Chondrocyte (in vitro differentiated cells): ENCODE measurements around the gene WDR27. TPM values are rescaled to one million over a fixed set of nuclear protein-coding genes. Genes with fewer than 3 reads are reported as not detected.

Experiments used
- DNase-seq: peaks from one replicate; pipeline ENCODE4 v3.0.0; 2021; ENCODE audit warnings: mixed read lengths, low spot score
- H3K27ac Mint-ChIP-seq: one replicate; pipeline ENCODE4 v1.8.0; 2021; ENCODE audit warnings: mild to moderate bottlenecking, moderate library complexity, mixed read lengths; ENCODE audit not compliant: unreplicated experiment
- H3K27me3 Mint-ChIP-seq: 2 replicates; pipeline ENCODE4 v1.8.0; 2021; ENCODE audit warnings: low read depth, mixed read lengths
- H3K36me3 Mint-ChIP-seq: 2 replicates; pipeline ENCODE4 v1.8.0; 2021; ENCODE audit warnings: low read depth, mixed read lengths
- H3K4me1 Mint-ChIP-seq: 2 replicates; pipeline ENCODE4 v1.8.0; 2021; ENCODE audit warnings: low read depth, mild to moderate bottlenecking, mixed read lengths
- H3K4me3 Mint-ChIP-seq: one replicate; pipeline ENCODE4 v1.8.0; 2021; ENCODE audit warnings: mild to moderate bottlenecking, moderate library complexity, mixed read lengths; ENCODE audit not compliant: unreplicated experiment
- H3K9me3 Mint-ChIP-seq: 2 replicates; pipeline ENCODE4 v1.8.0; 2021; ENCODE audit warnings: low read depth, mixed read lengths
- total RNA-seq: library from RNA; stranded (reverse); gene quantifications from 3 replicates; pipeline ENCODE4 v1.2.1, GENCODE V29; 2021
- TF ChIP-seq, protein P1 (sequence below): fragments of 200-600 bp; sonication (generic); IDR thresholded peaks from 2 replicates; pipeline ENCODE4 v1.5.0; 2021; ENCODE audit warnings: antibody characterized with exemption, mild to moderate bottlenecking, moderate library complexity

WDR27 gene
- total RNA-seq, 1 donor from 2014 or later, result 24.9 TPM

GRCh38 chr6:169561665-169562064 lies 140.2 kb downstream of the WDR27 start:
- Mint-ChIP-seq H3K27me3 (no peaks in the 10 kb centered on the region), H3K4me3 (no peak overlapping the region), H3K4me1 (no peaks in the 10 kb centered on the region), H3K27ac (no peak overlapping the region), H3K9me3 (peaks cover 14% of the 10 kb centered on the region), H3K36me3 (peaks cover 9% of the 10 kb centered on the region)
- TF ChIP-seq, protein P1, sequence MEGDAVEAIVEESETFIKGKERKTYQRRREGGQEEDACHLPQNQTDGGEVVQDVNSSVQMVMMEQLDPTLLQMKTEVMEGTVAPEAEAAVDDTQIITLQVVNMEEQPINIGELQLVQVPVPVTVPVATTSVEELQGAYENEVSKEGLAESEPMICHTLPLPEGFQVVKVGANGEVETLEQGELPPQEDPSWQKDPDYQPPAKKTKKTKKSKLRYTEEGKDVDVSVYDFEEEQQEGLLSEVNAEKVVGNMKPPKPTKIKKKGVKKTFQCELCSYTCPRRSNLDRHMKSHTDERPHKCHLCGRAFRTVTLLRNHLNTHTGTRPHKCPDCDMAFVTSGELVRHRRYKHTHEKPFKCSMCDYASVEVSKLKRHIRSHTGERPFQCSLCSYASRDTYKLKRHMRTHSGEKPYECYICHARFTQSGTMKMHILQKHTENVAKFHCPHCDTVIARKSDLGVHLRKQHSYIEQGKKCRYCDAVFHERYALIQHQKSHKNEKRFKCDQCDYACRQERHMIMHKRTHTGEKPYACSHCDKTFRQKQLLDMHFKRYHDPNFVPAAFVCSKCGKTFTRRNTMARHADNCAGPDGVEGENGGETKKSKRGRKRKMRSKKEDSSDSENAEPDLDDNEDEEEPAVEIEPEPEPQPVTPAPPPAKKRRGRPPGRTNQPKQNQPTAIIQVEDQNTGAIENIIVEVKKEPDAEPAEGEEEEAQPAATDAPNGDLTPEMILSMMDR, result no peak
- DNase-seq, result no peak

DNA sequence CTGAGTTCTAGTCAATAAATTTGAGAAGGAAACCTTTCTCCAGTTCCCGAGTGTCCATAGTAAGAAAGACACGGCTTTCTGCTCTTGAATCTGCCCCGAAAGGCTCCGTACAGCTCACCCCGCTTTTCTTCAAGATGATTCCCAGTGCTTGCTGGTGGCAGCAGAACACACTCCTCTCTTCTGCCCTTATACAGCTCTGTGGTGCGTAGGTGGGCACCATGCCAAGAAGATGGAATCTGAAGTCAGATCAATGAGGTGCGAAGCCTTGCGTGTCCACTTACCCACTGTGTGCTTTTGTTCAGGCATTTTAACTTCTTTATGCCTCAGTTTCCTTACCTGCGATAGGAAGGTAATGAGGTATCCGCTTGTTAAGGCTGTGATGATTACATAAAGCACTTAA lies 142.2 kb downstream of the WDR27 start:
- Mint-ChIP-seq H3K4me3 (no peak overlapping the region), H3K4me1 (no peaks in the 10 kb centered on the region), H3K36me3 (peaks cover 12% of the 10 kb centered on the region), H3K27ac (no peak overlapping the region), H3K27me3 (no peaks in the 10 kb centered on the region), H3K9me3 (peaks cover 14% of the 10 kb centered on the region)
- DNase-seq, result no peak
- TF ChIP-seq, protein P1, result no peak

- Mint-ChIP-seq H3K9me3 (peaks cover 14% of the 10 kb centered on the region), H3K27ac (no peak overlapping the region), H3K27me3 (no peaks in the 10 kb centered on the region), H3K4me1 (no peaks in the 10 kb centered on the region), H3K36me3 (peaks cover 12% of the 10 kb centered on the region), H3K4me3 (no peak overlapping the region)
- TF ChIP-seq, protein P1, result no peak
- no peak for DNase-seq
These were observed 142.9 kb downstream of the WDR27 start for GRCh38 chr6:169558774-169559441.

GRCh38 chr6:169558378-169558773 lies 143.5 kb downstream of the WDR27 start:
- peaks cover 14% of the 10 kb centered on the region for H3K9me3 Mint-ChIP-seq
- no peaks in the 10 kb centered on the region for H3K27me3 Mint-ChIP-seq
- no peak for DNase-seq
- TF ChIP-seq, protein P1, result no peak
- H3K27ac Mint-ChIP-seq, result no peak overlapping the region
- no peak overlapping the region for H3K4me3 Mint-ChIP-seq
- peaks cover 12% of the 10 kb centered on the region for H3K36me3 Mint-ChIP-seq
- no peaks in the 10 kb centered on the region for H3K4me1 Mint-ChIP-seq

DNA sequence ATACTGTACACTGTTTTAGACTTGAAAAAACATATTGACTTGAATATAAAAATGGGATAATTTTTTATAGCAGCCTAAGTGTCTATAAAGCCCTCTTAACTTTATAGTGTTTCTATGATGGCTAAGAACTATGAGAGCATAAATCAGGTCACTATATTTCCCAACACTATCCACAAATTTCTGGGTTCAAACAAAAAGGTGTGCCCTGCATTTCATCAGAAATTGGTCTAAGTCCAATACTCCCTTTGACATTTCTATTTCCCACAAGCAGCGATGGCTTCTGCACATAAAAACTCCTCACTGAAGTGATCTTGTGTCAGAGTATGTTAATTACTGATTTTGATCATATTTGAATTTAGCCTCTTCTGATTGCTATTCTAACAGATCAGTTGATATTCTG lies 143.9 kb downstream of the WDR27 start:
- Mint-ChIP-seq H3K9me3 (peaks cover 14% of the 10 kb centered on the region), H3K27me3 (no peaks in the 10 kb centered on the region), H3K36me3 (peaks cover 12% of the 10 kb centered on the region), H3K4me3 (no peak overlapping the region), H3K27ac (no peak overlapping the region), H3K4me1 (no peaks in the 10 kb centered on the region)
- DNase-seq, result no peak
- TF ChIP-seq, protein P1, result no peak
